Liver (tissue), 9 donors: ENCODE measurements around the gene ACTR1A. TPM values are rescaled to one million over a fixed set of nuclear protein-coding genes. Genes with fewer than 3 reads are reported as not detected.
A peak's percentile ranks its signal among the peaks of the same experiment; 100 is the strongest.

Source experiments
- DNase-seq: peaks from one replicate; pipeline ENCODE4 v3.0.0-alpha.2; 2017; ENCODE audit warnings: low spot score
- H3K27ac ChIP-seq, 2 donors: one replicate each; pipeline ENCODE4 v1.7.0; 2013; ENCODE audit warnings: inconsistent platforms in 2 of 2, low read length in 2 of 2, control low read depth in 1 of 2, low read depth in 1 of 2, mild to moderate bottlenecking in 1 of 2
- H3K27me3 ChIP-seq, 4 donors: one replicate each; pipeline versions ENCODE4 v1.6.1 to v1.7.0; 2013; ENCODE audit warnings: low read length in 3 of 4, inconsistent platforms in 1 of 4, mild to moderate bottlenecking in 1 of 4, moderate library complexity in 1 of 4; ENCODE audit not compliant: control insufficient read depth in 4 of 4, insufficient read depth in 4 of 4
- H3K36me3 ChIP-seq, 4 donors: one replicate each; pipeline versions ENCODE4 v1.6.1 to v1.7.0; 2013; ENCODE audit warnings: low read length in 3 of 4, mild to moderate bottlenecking in 3 of 4, low read depth in 1 of 4, moderate library complexity in 1 of 4; ENCODE audit not compliant: control insufficient read depth in 4 of 4, insufficient read depth in 3 of 4
- H3K4me1 ChIP-seq, 4 donors: one replicate each; pipeline versions ENCODE4 v1.6.1 to v1.7.0; 2013; ENCODE audit warnings: low read length in 3 of 4, mild to moderate bottlenecking in 3 of 4, moderate library complexity in 1 of 4; ENCODE audit not compliant: control insufficient read depth in 4 of 4, insufficient read depth in 4 of 4
- H3K4me3 ChIP-seq, 3 donors: one replicate each; pipeline versions ENCODE4 v1.6.1 to v1.7.0; 2013; ENCODE audit warnings: low read length in 3 of 3, control low read depth in 1 of 3, low read depth in 1 of 3, mild to moderate bottlenecking in 1 of 3
- H3K9ac ChIP-seq, 2 donors: one replicate each; pipeline ENCODE4 v1.7.0; 2013; ENCODE audit warnings: low read length in 2 of 2, mild to moderate bottlenecking in 2 of 2, moderate library complexity in 2 of 2, control low read depth in 1 of 2, low read depth in 1 of 2
- H3K9me3 ChIP-seq, 4 donors: one replicate each; pipeline versions ENCODE4 v1.6.1 to v1.7.0; 2013; ENCODE audit warnings: low read length in 3 of 4; ENCODE audit not compliant: control insufficient read depth in 4 of 4
- EGR1 ChIP-seq, 2 donors: IDR thresholded peaks; 2 replicates each; pipeline ENCODE4 v1.6.1; 2016 to 2018; ENCODE audit warnings: antibody characterized with exemption in 2 of 2, low read depth in 2 of 2
- FOXA1 ChIP-seq: IDR thresholded peaks from 2 replicates; pipeline ENCODE4 v1.6.1; 2016; ENCODE audit warnings: antibody characterized with exemption
- FOXA2 ChIP-seq: IDR thresholded peaks from 2 replicates; pipeline ENCODE4 v1.6.1; 2016; ENCODE audit warnings: antibody characterized with exemption
- GABPA ChIP-seq, 2 donors: IDR thresholded peaks in 1 of 2; conservative IDR thresholded peaks in 1 of 2; 2 replicates each; pipeline ENCODE4 v1.6.1; 2016; ENCODE audit warnings: antibody characterized with exemption in 2 of 2, mild to moderate bottlenecking in 1 of 2, moderate library complexity in 1 of 2
- HNF4G ChIP-seq: IDR thresholded peaks from 2 replicates; pipeline ENCODE4 v1.6.1; 2016; ENCODE audit warnings: antibody characterized with exemption
- JUND ChIP-seq, 2 donors: IDR thresholded peaks; 2 replicates each; pipeline ENCODE4 v1.6.1; 2016; ENCODE audit warnings: antibody characterized with exemption in 2 of 2
- RXRA ChIP-seq, 2 donors: IDR thresholded peaks; 2 replicates each; pipeline ENCODE4 v1.6.1; 2017 to 2018; ENCODE audit warnings: antibody characterized with exemption in 2 of 2, mild to moderate bottlenecking in 1 of 2
- SP1 ChIP-seq: IDR thresholded peaks from 2 replicates; pipeline ENCODE4 v1.6.1; 2018; ENCODE audit warnings: antibody characterized with exemption, mild to moderate bottlenecking
- TAF1 ChIP-seq: conservative IDR thresholded peaks from 2 replicates; pipeline ENCODE4 v1.6.1; 2016; ENCODE audit warnings: antibody characterized with exemption, mild to moderate bottlenecking
- YY1 ChIP-seq: IDR thresholded peaks from 2 replicates; pipeline ENCODE4 v1.6.1; 2016; ENCODE audit warnings: antibody characterized with exemption, mild to moderate bottlenecking
- WGBS: extraction: QIAGEN DNeasy Blood & Tissue Kit; methylation state at CpG from one replicate; pipeline ENCODE4 v1.1.7; 2013; 5-methylcytosine and 5-hydroxymethylcytosine counted together
- polyA plus RNA-seq, 2 donors: library from polyadenylated mRNA; stranded (reverse) in 1 of 2; unstranded in 1 of 2; fragments of 200-250 nt in 1 of 2; fragments of >200 nt in 1 of 2; fragmentation: Nextera tagmentation in 1 of 2; extraction: Ambion mirVana in 1 of 2; gene quantifications; one replicate each; pipeline versions ENCODE4 v1.2.1 to v1.2.3, GENCODE V29; 2013 to 2015
- total RNA-seq, 2 donors: library from RNA; depleted of rRNA; stranded (reverse); fragments of >200 nt; gene quantifications; one replicate each; pipeline ENCODE4 v1.2.3, GENCODE V29; 2014
- TF ChIP-seq, protein P1 (sequence below): IDR thresholded peaks from 2 replicates; pipeline ENCODE4 v1.6.1; 2016; ENCODE audit warnings: antibody characterized with exemption
- TF ChIP-seq, protein P2 (sequence below): IDR thresholded peaks from 2 replicates; pipeline ENCODE4 v1.6.1; 2016; ENCODE audit warnings: antibody characterized with exemption, mild to moderate bottlenecking
- TF ChIP-seq, protein P3 (sequence below): IDR thresholded peaks from 2 replicates; pipeline ENCODE4 v1.6.1; 2016; ENCODE audit warnings: antibody characterized with exemption
- donor health status: healthy.
- donor health status: healthy.
- donor health status: healthy.
- donor health status: healthy.
- donor health status: healthy.

ACTR1A gene
- total and polyA plus RNA-seq, 4 donors = 24.5 to 51.9 (median 35.3) TPM

DNA sequence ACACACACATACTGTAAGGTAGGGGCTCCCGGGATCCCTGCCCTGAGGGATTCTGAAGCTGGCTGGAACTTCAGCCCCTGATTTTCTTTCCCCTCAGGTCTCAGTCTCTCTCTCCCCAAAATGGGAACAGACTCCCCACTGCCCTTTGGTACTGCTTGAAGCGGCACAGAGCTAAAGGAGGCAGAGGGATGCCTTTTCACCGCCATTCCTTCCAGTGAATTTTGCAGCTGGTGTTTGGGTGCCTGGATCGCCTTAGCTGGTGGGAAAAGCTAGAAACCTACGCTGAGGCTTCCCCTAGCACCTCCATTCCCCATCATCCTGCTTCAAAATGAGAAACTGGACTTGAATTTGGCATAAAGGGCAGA lies 67.4 kb downstream of the ACTR1A start:
- H3K9ac ChIP-seq = no peak overlapping the region

DNA sequence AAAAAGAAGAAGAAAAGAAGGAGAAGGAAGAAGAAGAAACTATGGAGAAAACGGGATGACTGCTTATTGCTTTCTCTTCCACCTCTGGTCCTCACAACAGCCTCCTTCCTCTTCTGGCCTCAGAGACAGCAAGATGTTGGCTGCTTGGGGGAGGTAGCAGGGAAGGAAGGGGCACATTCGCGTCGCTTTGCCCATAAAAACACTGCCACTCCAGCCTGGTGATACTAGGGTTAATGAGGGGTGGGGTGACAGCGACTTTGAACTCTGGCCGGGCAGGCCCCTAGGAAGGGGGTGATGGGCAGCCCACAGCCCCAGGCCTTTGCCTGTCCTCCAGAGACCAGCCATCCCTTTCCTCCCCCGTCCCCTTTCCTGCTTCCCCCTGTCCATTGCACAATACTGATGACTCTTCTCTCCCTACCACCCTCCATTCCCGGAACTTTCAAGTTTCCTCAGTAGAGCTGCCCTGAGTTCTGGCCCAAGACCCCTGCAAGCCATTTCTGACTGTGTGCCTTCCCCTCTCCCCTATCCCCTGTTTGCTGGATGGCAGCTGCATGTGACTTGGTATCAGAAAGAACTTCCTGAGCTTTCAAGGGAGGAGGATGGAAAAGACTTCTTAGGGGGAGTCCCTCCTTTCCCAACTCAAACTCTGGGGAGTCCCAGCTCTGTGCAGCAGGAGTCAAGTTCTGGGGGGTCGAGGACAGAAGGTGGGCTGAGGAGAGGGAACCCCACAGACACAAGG lies 67.9 kb downstream of the ACTR1A start:
- Histone ChIP-seq H3K9me3 (no peaks in the 10 kb centered on the region), H3K36me3 (no peaks in the 10 kb centered on the region), H3K9ac (no peak overlapping the region), H3K27me3 (no peaks in the 10 kb centered on the region), H3K4me3 (no peak overlapping the region), H3K27ac (peak overlapping the region; percentile 47 to 85), H3K4me1 (peaks cover 0 to 35% (median 28%) of the 10 kb centered on the region in 4 donors)
- 41% methylated on average over 9 of the region's 9 CpGs for WGBS
- TF ChIP-seq, protein P1, sequence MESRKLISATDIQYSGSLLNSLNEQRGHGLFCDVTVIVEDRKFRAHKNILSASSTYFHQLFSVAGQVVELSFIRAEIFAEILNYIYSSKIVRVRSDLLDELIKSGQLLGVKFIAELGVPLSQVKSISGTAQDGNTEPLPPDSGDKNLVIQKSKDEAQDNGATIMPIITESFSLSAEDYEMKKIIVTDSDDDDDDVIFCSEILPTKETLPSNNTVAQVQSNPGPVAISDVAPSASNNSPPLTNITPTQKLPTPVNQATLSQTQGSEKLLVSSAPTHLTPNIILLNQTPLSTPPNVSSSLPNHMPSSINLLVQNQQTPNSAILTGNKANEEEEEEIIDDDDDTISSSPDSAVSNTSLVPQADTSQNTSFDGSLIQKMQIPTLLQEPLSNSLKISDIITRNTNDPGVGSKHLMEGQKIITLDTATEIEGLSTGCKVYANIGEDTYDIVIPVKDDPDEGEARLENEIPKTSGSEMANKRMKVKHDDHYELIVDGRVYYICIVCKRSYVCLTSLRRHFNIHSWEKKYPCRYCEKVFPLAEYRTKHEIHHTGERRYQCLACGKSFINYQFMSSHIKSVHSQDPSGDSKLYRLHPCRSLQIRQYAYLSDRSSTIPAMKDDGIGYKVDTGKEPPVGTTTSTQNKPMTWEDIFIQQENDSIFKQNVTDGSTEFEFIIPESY = no peak
- no peak for TF ChIP-seq GABPA (IDR thresholded peaks at IDR 0.05 in 1 of 2, conservative IDR thresholded peaks at IDR 0.05 in 1 of 2)
- DNase-seq = no peak

More for the DNA sequence above, 67.4 kb downstream of the ACTR1A start:
- H3K4me1 ChIP-seq = peaks cover 0 to 35% (median 28%) of the 10 kb centered on the region in 4 donors
- peak overlapping the region in 1 of 3 donors; percentile 53 for H3K4me3 ChIP-seq
- no peaks in the 10 kb centered on the region for H3K9me3 ChIP-seq
- 65% methylated on average over 5 of the region's 5 CpGs for WGBS
- no peaks in the 10 kb centered on the region for H3K27me3 ChIP-seq
- no peak for DNase-seq
- H3K27ac ChIP-seq = peak overlapping the region; percentile 47 to 85
- no peaks in the 10 kb centered on the region for H3K36me3 ChIP-seq
- no peak for TF ChIP-seq YY1
- TF ChIP-seq FOXA1 = no peak
- TF ChIP-seq, protein P2, sequence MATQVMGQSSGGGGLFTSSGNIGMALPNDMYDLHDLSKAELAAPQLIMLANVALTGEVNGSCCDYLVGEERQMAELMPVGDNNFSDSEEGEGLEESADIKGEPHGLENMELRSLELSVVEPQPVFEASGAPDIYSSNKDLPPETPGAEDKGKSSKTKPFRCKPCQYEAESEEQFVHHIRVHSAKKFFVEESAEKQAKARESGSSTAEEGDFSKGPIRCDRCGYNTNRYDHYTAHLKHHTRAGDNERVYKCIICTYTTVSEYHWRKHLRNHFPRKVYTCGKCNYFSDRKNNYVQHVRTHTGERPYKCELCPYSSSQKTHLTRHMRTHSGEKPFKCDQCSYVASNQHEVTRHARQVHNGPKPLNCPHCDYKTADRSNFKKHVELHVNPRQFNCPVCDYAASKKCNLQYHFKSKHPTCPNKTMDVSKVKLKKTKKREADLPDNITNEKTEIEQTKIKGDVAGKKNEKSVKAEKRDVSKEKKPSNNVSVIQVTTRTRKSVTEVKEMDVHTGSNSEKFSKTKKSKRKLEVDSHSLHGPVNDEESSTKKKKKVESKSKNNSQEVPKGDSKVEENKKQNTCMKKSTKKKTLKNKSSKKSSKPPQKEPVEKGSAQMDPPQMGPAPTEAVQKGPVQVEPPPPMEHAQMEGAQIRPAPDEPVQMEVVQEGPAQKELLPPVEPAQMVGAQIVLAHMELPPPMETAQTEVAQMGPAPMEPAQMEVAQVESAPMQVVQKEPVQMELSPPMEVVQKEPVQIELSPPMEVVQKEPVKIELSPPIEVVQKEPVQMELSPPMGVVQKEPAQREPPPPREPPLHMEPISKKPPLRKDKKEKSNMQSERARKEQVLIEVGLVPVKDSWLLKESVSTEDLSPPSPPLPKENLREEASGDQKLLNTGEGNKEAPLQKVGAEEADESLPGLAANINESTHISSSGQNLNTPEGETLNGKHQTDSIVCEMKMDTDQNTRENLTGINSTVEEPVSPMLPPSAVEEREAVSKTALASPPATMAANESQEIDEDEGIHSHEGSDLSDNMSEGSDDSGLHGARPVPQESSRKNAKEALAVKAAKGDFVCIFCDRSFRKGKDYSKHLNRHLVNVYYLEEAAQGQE = no peak
- TF ChIP-seq TAF1 = no peak
- TF ChIP-seq RXRA (IDR thresholded peaks at IDR 0.05) = no peak
- no peak for TF ChIP-seq EGR1 (IDR thresholded peaks at IDR 0.05; ENCODE audit: low read depth in 2 of 2)
- no peak for TF ChIP-seq JUND (IDR thresholded peaks at IDR 0.05)
- TF ChIP-seq FOXA2 = no peak
- TF ChIP-seq, protein P3, sequence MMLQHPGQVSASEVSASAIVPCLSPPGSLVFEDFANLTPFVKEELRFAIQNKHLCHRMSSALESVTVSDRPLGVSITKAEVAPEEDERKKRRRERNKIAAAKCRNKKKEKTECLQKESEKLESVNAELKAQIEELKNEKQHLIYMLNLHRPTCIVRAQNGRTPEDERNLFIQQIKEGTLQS = no peak
- no peak for TF ChIP-seq SP1
- no peak for TF ChIP-seq HNF4G
- TF ChIP-seq GABPA (IDR thresholded peaks at IDR 0.05 in 1 of 2, conservative IDR thresholded peaks at IDR 0.05 in 1 of 2) = no peak
